Neural progenitor cell (in vitro differentiated cells): ENCODE data around the gene LINGO4.

Source experiments
- EZH2 ChIP-seq: fragments of 200-600 bp; sonication (generic); IDR thresholded peaks from 2 replicates; pipeline ENCODE4 v1.6.1; 2017; ENCODE audit warnings: antibody characterized with exemption, mild to moderate bottlenecking, moderate library complexity
- TF ChIP-seq, protein P1 (sequence below): fragments of 200-600 bp; sonication (generic); IDR thresholded peaks from 2 replicates; pipeline ENCODE4 v1.5.1; 2017; ENCODE audit warnings: antibody characterized with exemption, mild to moderate bottlenecking

DNA sequence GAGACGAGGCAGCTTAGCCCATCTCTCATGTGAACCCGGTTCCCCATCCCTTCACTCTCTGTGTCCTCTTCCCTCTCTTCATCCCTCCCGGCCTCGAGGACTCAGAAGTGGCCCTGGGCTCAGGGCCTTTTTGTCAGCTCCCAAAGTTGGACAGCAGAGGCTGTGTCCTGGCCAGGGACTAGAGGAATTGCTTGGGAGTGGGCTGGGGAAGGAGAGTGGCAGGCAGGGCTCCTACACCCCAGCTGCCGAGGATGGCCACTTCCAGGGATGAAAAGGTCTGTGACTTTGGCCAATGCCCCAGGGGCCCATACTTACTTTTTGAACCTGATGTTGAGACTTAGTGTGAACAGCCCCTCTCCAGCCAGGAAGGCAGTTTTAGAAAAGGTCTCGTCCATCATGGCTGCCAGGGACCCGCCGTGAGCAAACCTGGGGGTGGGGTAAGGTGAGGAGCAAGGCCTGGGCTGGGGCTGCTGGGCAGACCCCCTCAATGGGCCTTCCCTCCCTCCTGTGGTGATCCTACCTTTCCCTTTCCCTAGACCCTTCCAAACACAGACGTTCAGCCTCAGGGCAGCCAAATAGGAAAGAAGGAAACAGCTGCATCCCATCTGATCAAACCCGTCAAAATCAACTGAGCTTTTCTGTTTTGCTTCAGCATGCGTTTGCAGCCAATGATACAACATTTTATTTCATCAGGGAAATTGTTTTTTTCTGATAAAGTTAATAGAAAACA is 42.8 kb upstream of the LINGO4 start:
- TF ChIP-seq, protein P1, sequence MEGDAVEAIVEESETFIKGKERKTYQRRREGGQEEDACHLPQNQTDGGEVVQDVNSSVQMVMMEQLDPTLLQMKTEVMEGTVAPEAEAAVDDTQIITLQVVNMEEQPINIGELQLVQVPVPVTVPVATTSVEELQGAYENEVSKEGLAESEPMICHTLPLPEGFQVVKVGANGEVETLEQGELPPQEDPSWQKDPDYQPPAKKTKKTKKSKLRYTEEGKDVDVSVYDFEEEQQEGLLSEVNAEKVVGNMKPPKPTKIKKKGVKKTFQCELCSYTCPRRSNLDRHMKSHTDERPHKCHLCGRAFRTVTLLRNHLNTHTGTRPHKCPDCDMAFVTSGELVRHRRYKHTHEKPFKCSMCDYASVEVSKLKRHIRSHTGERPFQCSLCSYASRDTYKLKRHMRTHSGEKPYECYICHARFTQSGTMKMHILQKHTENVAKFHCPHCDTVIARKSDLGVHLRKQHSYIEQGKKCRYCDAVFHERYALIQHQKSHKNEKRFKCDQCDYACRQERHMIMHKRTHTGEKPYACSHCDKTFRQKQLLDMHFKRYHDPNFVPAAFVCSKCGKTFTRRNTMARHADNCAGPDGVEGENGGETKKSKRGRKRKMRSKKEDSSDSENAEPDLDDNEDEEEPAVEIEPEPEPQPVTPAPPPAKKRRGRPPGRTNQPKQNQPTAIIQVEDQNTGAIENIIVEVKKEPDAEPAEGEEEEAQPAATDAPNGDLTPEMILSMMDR = no peak
- TF ChIP-seq EZH2 = no peak
